Measurements from ENCODE around the gene DNAJC4. TPM values are rescaled to one million over a fixed set of nuclear protein-coding genes. Genes with fewer than 3 reads are reported as not detected.
A peak's percentile ranks its signal among the peaks of the same experiment; 100 is the strongest.

DNAJC4 gene
- total and polyA plus RNA-seq, 9 of the 15 experiments (the other 6 are each of a cell fraction or from before 2014, with no cell fraction given), result 4.0 to 32.6 (median 19.9) TPM

- TF ChIP-seq MGA (IDR thresholded peaks at IDR 0.05), result no peak
- no peak for TF ChIP-seq EGR1 (conservative IDR thresholded peaks at IDR 0.05)
- TF ChIP-seq AFF1 (IDR thresholded peaks at IDR 0.05; ENCODE audit: low read depth in 1 of 2, partially characterized antibody in 2 of 2), result no peak
- no peak for TF ChIP-seq HNRNPH1 (optimal IDR thresholded peaks at IDR 0.05; ENCODE audit: low read depth, low read length)
- TF ChIP-seq SOX6 (IDR thresholded peaks at IDR 0.05), result peak; percentile 16; the same call in 1 of the 2 replicates
- TF ChIP-seq JUN (IDR thresholded peaks at IDR 0.05; ENCODE audit: borderline replicate concordance, low read depth, low read length), result no peak
- no peak for TF ChIP-seq JUN (CRISPR knock-in tag; IDR thresholded peaks at IDR 0.05; ENCODE audit: borderline replicate concordance)
- TF ChIP-seq MAZ (CRISPR knock-in tag; conservative IDR thresholded peaks at IDR 0.05 in 1 of 2, IDR thresholded peaks at IDR 0.05 in 1 of 2), result no peak
- no peak for TF ChIP-seq RAD51 (IDR thresholded peaks at IDR 0.05; ENCODE audit: borderline replicate concordance, low read depth)
- TF ChIP-seq TEAD4 (IDR thresholded peaks at IDR 0.05; ENCODE audit: low read length), result no peak
- no peak for TF ChIP-seq TEAD4 (CRISPR knock-in tag; IDR thresholded peaks at IDR 0.05; ENCODE audit: borderline replicate concordance)
Observed at GRCh38 chr11:64268025-64268892, 37.9 kb downstream of the DNAJC4 start (continued).
